Activated CD4-positive, alpha-beta T cell treated with anti-CD3 and anti-CD28 coated beads, Interleukin-2, Interleukin-4, amounts not matched to agents 100 ng/mL and 50 ng/mL, durations not matched to agents 16 hours and 8 hours (primary cell): ENCODE measurements around the gene SEMA6D.
"Not testable (repeated sequence)": the region's sequence is repeated elsewhere in the genome, so short reads cannot be mapped to it uniquely, and the experiment has no call there.

ENCODE experiments used
- DNase-seq: peaks from one replicate; pipeline ENCODE4 v3.0.0-alpha.2; 2020; ENCODE audit warnings: low spot score

SEMA6D gene

DNA sequence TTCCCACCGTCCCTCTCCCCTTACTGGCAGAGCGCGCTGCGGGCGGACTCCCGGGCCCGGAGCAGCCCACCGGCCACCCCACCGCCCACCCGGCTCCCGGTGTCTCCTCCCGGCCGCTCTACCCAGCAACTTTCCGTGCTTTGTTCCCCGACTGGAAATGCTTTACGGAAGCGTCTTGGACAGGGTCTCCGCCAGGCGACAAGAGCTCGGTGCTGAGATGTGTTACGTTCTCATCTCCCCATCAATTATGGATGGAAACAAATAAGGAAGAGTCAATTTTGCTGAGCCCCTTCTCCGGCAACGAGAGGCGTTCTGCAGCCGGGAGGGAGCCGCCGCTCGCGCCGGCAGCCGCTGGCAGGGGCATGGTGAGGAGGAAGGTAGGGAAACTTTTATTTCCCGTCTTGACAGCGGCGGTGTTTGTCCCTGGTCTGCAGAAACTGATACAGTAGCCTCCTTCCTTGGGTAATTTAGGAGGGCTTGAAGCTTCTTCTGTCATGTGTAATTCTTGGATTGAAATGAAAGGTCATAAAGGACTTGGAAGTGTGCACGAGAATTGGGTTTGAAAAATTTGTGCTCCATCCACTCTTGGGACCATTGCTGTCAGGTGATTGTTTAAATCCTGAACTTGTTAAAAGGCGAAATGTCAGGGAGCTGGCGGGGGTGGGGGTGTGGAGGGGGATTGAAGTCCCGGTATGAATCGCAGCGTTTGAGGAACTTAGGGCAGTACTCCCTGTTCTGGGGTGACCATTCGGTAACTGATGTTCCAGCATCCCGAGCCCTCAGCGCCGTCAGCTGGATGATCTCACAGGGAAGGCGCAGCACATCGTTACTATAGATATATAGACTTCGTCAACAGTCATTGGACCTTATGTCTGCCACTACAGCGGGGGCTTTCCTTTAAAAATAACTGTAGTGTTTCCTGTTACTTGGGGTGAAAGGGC is 1.5 kb downstream of the SEMA6D start:
- no peak for DNase-seq

DNA sequence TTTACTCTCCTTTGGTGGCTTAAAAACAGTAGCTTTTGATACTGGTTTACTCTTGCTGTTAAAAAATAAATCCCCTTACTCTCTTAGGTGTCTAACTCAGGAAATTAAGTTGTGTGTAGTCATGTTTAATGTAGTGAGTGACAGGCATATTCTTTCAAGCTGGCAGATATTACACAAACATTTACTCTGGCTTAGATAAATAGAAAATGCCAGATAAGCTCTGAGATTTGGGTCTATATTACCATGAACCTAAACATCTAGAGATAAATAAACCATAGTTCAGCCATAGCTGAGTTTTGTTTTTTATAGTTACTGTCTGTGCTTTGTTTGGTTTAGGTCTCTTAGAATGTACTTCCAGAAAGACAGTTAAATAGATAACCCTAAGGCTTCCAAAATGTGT is 2.4 kb downstream of the SEMA6D start:
- DNase-seq, result no peak

DNA sequence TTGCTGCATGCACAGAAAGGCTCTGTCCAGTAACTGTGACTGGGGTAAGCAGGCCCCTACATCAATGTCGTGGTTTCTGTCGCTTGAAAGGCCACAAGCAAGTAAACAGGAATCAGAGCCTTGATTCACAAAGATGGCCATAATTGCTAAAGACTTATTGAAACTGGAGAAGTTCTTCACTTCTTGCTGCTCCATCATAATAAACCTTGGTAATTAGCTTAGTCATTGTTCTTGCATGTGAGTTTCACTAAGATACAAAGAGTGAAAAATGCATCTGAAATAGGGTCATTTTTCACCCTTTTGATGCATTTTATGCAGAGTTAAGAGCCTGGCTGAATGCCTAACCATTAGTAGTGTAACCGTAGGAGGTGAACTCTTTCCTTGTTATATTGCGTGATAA is 3.2 kb downstream of the SEMA6D start:
- DNase-seq, result no peak

DNA sequence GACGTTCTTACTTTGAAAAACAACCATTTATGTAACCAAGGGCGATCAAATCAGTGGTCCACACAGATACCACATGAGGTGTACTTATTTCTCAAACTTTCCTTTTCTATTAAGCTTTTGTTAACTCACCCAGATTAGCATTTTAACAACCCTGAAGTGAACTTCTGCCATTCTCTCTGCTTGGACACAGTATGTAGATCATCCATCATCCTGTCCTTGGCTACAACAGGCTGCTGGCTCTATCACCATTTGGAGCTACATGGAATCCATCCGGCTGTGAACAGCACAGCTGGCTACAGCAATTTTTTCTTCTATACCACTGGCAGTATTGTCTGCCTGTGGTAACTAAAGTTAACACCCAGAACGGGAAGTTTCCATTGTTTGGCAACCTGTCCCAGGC is 4.4 kb downstream of the SEMA6D start:
- DNase-seq, result no peak

DNA sequence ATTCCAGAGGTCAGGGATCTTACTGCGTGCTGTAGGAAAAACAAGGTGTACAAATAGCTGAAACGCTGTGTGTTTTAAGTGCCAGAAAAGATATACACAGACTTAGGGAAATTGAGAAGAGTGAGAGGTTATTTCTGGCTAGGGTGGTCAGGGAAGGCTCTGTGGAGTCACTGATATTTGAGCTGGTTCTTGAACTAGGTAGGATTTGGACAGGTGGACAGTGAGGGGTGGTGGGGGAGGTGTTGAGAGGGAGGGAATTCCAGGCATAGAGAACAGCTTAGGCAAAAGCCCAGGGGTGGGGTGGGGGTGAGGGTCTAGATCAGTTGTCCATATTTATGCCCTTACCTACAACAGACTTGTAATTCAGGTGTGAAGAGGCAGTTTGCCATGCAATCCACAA is 7.0 kb downstream of the SEMA6D start:
- no peak for DNase-seq

DNA sequence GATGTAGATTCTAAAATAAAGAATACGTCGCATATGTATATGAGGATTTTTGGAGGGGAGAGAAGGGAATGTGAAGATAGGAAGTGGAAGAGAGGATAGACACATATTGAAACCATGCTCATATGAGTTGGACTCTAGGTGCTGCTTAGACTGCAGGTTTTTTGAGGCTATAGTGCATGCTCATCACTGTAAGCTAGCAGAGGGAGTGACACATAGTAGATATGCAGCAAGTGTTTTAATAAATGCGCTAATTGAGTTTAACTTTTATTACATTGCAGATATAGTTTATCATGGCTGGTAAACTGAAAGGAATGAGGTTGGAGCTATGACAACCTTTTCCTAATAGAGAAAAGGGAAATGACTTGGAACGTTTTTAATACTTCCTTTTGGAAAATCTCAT is 7.7 kb downstream of the SEMA6D start:
- no peak for DNase-seq

DNA sequence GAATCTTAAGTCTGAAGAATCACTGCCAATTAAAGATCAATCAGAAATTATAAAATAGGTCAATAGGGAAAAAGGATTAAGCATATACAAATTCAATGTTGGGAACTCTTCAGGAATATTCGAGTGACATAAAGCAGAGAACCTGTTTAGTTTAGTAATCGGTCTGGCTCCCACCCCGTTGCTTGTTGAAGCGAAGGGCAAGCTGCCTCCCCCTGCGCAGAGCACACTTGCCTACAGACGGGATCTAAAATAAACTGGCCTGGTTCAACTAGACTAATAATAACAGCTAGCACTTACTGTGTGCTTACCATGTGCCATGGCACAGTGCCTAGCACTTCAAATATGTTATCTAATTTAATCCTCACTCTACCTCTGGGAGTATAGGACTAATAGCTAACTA is 8.6 kb downstream of the SEMA6D start:
- DNase-seq, result no peak

DNA sequence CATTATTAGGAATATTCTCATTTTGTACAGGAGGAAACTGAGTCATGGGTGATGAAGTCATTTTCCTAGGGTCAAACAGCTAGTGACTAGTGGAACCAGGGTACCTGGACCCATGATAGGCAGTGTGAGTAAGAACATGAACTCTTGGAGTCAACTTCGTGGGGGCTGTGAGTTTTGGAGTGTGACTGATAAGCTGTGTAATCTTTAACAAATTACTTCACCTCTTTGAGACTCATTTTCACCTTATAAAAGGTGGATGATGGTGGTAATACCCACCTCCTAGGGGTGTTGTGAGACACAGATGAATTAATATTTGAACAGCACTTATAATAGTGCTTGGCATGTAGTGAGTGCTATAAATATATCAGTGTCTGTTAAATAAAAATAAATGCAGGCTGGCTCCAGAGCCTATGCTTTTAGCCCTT is 9.1 kb downstream of the SEMA6D start:
- DNase-seq, result no peak

DNA sequence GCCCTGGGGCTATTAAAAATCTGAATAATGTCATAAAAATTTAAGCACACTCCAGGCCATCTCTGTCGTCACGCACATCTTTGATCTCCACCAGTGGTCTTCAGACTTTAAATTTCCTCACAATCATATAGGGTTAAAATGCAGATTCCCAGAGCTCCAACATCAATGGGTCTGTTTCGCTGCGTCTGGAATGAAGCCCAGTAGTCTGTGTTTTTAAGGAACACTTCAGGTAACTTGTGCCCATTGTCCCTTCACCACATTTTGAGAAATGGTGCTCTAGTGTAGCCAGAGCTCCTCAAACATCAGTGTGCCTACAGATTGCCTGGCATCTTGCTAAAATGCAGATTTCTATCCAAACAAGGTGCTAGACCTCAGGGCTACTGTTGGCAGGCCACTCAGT is 9.8 kb downstream of the SEMA6D start:
- DNase-seq, result no peak

DNA sequence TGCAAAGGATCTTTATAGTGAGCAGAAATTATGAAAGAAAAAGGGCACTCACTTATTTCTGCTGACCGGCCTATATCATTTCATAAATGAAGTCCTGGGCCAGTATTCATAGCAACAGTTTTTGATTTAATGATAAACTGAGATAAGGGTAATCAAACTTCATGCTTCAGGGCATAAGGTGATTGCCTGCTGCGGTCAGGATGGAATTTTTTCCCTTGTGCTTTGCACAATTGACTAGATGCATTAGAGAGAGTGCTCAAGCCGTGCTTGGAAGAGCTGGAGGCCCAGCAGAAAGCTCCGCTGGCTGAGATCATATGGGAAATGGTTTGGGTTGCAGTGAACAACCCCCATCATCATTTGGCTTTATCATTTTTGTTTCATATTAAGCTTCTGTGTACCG is 10.4 kb downstream of the SEMA6D start:
- DNase-seq, result no peak

DNA sequence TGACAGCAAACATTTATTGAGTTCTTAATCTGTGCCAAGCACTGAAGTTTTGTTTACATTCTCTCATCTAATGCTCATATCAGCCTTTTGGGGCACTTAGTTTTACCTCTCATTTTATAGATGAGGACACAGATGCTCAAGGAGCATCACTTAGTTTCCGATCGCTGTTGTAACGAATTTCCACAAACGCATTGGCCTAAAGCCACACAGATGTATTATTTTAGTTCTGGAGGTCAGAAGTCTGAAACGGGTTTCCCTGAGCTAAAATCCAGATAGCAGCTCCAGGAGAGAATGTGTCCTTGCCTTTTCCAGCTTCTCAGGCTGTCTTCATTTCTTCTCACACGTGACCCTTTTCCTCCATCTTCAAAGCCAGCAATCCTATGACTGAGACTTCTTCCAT is 11.1 kb downstream of the SEMA6D start:
- DNase-seq, result no peak

DNA sequence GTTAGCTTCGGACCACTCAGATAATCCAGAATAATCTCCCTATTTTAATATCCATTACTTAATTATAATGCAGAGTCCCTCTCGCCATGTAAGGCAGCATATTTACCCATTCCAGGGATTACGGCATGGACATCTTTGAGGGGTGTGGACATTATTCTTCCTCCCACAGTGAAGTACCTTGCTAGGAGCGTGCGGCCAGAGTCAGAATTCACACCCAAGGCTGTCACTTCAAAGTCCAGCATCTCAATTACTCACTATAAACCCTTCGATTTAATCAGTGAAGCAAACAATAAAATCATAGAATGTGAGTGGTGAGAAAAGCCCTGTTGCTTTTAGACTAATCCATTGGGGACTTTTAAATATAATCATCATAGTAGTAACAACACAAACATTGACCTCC is 11.6 kb downstream of the SEMA6D start:
- DNase-seq, result no peak

DNA sequence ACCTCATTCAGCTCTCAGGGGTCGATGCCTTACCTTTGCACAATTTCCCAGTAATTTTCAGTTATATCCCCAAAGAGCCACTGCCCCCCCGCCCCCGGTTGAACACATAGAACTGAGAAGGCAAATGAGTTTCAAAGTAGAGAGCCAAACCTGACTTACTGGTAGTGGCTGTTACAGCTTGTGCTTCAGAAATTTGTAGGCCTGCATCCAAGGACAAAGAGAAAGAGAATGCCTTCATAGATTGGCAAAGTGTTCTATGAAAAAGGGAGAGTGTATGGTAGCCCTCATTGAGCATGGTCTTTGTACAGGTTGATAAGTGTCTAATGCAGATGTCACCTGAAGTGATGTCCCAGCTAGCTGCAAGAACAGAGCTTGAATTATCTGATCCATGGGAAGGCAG is 13.9 kb downstream of the SEMA6D start:
- DNase-seq, result no peak

DNA sequence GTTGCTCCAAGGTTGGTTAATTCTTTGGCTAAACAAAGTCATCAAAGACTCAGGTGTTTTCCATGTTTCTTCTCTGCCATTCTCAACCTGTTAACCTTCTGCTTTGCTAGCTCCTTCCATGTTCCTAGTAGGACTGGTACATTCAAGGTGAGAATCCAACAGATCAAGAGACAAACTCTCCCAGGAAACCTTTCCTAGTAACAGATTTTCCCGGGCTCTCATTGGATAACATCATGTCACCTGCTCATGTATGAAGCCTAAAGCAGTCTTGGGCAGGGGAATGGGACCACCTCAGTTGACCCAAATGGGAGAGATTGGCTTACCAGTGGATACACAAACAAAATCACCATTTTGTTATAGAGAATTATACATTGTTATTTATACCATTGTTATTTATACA is 14.9 kb downstream of the SEMA6D start:
- DNase-seq, result no peak

DNA sequence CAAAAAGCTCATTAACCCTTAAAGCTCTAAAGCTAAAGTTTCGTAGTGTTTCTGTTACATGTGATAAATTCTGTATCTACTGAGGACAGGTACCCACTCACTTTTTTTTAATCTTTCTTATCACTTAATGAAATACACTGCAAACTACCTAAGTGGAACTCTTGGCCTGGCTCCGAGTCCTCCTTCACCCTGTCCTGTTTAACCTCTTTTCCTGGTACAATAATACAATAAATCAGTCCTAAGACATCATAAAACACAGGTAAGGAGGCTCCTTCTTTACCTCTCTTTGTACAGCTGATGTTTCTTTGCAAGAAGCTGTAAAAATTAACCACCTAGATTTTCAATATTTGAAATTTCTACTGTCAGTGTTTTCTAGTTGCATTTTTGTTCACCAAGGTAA is 15.8 kb downstream of the SEMA6D start:
- DNase-seq, result no peak

DNA sequence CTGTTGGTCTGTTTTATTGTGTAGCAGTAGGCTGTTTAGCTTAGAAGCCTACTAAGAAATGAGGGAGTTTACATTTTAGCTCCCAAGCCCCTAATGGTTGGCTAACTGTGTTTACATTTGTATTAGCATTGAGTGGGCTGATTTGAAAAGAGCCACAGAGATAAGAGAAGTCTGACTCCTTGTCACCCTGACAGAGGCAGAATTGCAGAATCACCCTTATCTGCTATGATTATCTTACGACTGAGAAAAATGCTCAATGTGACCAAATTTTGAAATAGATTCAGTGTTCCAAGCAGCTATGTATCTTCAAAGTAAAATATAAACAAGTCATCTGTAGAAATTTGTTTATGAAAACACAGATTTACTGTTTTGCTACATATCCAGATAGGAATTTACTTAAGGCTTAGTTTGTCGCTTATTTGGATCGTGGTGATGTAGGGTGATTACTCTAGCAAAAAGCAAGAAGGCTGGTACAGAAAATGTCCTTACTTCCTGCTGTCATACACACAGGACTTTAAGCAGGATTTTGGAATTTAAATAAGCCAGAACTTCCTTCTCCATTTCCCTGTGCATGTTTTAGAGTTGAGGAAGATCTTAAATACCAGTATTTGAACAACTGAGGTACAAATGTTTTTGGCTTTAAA is 19.0 kb downstream of the SEMA6D start:
- no peak for DNase-seq

DNA sequence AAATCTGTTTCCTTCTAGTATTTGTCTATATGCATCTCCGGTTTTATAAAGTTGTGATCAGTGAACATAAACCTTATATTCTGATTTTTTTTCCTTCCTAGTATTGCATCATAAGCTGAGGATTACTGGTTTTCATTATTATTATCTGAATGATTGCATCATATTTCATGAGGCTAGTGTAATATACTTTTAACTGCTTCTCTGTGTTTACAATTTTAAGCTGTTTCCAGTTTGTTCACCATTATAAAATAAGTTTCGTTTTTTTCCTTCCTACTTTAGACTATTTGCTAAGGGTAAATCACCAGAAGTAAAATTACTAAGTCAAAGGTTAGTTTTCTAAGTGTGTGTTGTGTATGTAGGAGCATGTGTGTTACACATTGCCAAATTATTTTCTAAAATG is 20.2 kb downstream of the SEMA6D start:
- no peak for DNase-seq

DNA sequence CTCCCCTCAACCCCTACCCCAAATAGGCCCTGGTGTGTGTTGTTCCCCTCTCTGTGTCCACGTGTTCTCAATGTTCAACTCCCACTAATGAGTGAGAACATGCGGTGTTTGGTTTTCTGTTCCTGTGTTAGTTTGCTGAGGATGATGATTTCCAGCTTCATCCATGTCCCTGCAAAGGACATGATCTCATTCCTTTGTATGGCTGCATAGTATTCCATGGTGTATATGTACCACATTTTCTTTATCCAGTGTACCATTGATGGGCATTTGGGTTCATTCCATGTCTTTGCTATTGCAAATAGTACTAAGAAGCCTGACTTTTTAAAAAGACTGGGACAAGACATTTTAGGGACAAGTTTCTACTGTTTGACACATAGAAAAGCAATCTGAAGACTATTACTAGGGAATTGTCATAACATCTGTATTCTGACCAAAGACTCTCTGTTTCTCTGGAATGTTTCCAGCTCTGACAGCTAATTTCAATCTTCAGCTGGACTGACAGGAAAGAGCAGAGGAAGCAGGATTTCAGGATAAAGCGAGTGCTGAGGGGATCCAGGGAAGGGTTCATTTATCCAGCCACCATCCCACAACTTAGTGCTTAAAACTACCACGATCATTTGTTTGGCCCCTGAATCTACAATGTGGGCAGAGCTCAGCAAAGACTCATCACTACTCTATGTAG is 21.0 kb downstream of the SEMA6D start:
- DNase-seq, result not testable (repeated sequence)

DNA sequence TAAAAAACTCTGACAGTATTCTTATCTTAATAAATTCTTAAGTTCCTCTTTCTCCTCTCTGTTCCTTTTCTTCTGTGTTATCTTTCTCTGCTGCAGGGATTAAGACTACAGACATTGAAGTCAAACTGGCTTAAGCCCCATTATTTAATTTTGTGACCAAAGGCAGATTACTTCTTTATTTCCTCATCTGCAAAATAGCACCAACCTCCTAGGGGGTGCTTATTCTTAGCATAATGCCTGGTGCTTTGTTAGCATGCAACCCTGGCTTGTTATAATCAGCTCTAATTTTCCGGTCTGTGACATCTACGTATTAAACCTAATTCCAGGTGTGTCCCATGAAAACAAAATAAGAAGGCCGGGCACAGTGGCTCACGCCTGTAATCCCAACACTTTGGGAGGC is 23.8 kb downstream of the SEMA6D start:
- DNase-seq, result no peak

DNA sequence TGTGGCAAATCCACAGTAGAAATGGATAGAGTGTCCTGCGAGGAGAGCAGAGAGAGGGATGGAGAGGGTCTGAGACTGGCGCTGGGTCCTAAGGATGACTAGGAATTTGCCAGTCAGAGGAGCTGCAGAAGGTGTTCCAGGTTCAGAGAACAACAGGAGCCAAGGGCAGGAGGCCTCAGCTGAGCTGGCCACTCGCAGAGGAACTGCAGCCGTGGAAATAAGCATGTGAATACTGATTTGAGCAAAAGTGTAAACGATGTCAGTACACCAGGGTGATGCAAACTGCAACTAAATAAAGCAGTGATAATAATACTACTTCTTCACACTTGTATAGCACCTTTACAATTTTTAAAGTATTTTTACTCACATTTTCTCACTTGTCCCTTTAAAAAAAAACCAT is 24.6 kb downstream of the SEMA6D start:
- DNase-seq, result no peak

DNA sequence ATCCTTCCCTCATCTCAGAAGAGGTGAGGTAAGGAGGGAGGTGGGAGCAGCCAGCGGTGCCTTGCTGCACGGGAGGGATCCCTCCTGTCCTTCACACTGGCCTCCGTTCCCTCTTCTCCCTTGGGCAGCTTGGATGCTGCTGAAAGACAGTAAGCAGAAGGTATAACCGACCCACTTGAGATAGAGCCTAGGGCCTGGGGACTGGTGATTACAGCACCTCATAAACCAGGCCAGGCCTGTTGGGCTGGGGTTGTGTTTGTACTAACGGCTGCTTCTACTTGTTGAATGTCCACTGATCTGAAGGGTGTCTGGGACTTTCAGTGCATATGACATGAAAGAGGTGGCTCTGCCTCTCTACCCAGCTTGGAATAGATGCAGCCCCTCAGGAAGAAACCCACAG is 25.0 kb downstream of the SEMA6D start:
- no peak for DNase-seq

DNA sequence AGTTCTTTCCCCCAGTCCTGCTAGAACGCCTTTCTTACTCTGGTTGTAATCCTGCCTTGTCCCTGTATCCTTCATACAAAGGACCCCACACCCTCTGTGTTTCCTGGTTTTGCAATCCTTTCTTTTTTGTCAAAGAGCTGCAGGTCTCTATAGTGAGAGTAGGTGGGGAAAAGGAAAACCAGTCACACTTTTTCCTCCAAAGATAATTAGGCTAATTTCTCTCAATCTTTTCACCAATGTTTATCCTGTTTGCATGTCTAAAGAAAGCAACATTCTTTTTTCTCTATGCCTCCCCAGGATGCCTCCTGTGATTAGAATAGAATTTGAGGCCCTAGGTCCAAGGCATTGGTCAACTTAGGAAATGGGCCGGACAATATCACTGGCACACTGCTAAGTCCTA is 25.4 kb downstream of the SEMA6D start:
- DNase-seq, result no peak

DNA sequence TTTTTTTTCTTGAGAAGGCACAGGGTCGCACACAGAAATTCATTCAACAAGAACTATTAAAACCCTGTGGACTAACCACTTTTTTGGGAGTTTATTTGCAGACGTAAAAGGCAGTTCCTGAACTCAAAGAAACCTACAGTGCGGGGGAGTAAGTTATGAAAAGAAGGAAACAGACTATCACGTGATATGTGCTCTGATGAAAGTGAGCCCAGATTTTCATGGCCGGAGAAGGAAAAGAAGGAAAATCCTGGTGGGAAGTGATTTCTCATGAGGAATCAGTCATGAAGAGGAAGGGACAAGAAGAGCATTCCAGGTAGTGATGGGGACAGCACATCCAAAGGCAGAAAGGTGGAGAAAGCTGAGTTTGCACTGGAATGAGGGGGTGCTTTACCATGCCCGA is 26.1 kb downstream of the SEMA6D start:
- no peak for DNase-seq
